C4-2B (cell line): ENCODE measurements around the gene NLGN4Y.

Experiments used
- H3K27ac ChIP-seq: fragments of 450-650 bp; 2 replicates; pipeline ENCODE4 v1.5.1; 2017
- CTCF ChIP-seq: fragments of 450-650 bp; conservative IDR thresholded peaks from 2 replicates; pipeline ENCODE4 v1.5.1; 2017; ENCODE audit warnings: mild to moderate bottlenecking
- ZFX ChIP-seq: fragments of 450-650 bp; IDR thresholded peaks from 2 replicates; pipeline ENCODE4 v1.6.1; 2017

Gene NLGN4Y

GRCh38 chrY:14748329-14748728, 224.0 kb downstream of the NLGN4Y start:
- H3K27ac ChIP-seq: no peak overlapping the region
- TF ChIP-seq ZFX: no peak
- no peak for TF ChIP-seq CTCF

GRCh38 chrY:14755571-14755970, 231.2 kb downstream of the NLGN4Y start:
- no peak for TF ChIP-seq CTCF
- TF ChIP-seq ZFX: no peak
- no peak overlapping the region for H3K27ac ChIP-seq

- TF ChIP-seq ZFX (no peak), CTCF (no peak)
- H3K27ac ChIP-seq: no peak overlapping the region
Observed at GRCh38 chrY:14762903-14763302, 238.6 kb downstream of the NLGN4Y start.

GRCh38 chrY:14763600-14763999, 239.3 kb downstream of the NLGN4Y start:
- TF ChIP-seq CTCF (no peak), ZFX (no peak)

GRCh38 chrY:14778208-14778607, 253.9 kb downstream of the NLGN4Y start:
- H3K27ac ChIP-seq: no peak overlapping the region
- TF ChIP-seq ZFX: no peak
- no peak for TF ChIP-seq CTCF

More at GRCh38 chrY:14763600-14763999, 239.3 kb downstream of the NLGN4Y start:
- no peak overlapping the region for H3K27ac ChIP-seq

GRCh38 chrY:14793104-14793503, 268.8 kb downstream of the NLGN4Y start:
- TF ChIP-seq ZFX (no peak), CTCF (no peak)
- no peak overlapping the region for H3K27ac ChIP-seq

- TF ChIP-seq CTCF (no peak), ZFX (no peak)
- H3K27ac ChIP-seq: no peak overlapping the region
Observed at GRCh38 chrY:14793674-14794073, 269.3 kb downstream of the NLGN4Y start.

- H3K27ac ChIP-seq: no peak overlapping the region
- TF ChIP-seq CTCF: no peak
- TF ChIP-seq ZFX: no peak
Observed at GRCh38 chrY:14798010-14798409, 273.7 kb downstream of the NLGN4Y start.
